Nephron (organoid): ENCODE data around the gene FAM170B.

ENCODE experiments used
- H3K27ac Mint-ChIP-seq, 3 experiments: 2 replicates each; pipeline ENCODE4 v1.8.0; 2020; ENCODE audit warnings: mixed read lengths in 3 of 3, mild to moderate bottlenecking in 2 of 3, moderate library complexity in 1 of 3
- H3K27me3 Mint-ChIP-seq: 2 replicates; pipeline ENCODE4 v1.8.0; 2021; ENCODE audit warnings: low read depth, mild to moderate bottlenecking, moderate library complexity, mixed read lengths
- H3K36me3 Mint-ChIP-seq: 2 replicates; pipeline ENCODE4 v1.8.0; 2020; ENCODE audit warnings: low read depth, mixed read lengths
- H3K4me1 Mint-ChIP-seq: 2 replicates; pipeline ENCODE4 v1.8.0; 2020; ENCODE audit warnings: mixed read lengths
- H3K4me3 Mint-ChIP-seq, 3 experiments: 2 replicates each; pipeline ENCODE4 v1.8.0; 2020; ENCODE audit warnings: mild to moderate bottlenecking in 3 of 3, mixed read lengths in 3 of 3, moderate library complexity in 2 of 3
- H3K9me3 Mint-ChIP-seq: 2 replicates; pipeline ENCODE4 v1.8.0; 2020; ENCODE audit warnings: mixed read lengths
- TF ChIP-seq, protein P1 (sequence below), 3 experiments: fragments of 200-600 bp; sonication (generic); IDR thresholded peaks; one replicate each; pipeline ENCODE4 v1.5.0; 2021; ENCODE audit warnings: antibody characterized with exemption in 3 of 3; ENCODE audit not compliant: unreplicated experiment in 3 of 3

Gene FAM170B

DNA sequence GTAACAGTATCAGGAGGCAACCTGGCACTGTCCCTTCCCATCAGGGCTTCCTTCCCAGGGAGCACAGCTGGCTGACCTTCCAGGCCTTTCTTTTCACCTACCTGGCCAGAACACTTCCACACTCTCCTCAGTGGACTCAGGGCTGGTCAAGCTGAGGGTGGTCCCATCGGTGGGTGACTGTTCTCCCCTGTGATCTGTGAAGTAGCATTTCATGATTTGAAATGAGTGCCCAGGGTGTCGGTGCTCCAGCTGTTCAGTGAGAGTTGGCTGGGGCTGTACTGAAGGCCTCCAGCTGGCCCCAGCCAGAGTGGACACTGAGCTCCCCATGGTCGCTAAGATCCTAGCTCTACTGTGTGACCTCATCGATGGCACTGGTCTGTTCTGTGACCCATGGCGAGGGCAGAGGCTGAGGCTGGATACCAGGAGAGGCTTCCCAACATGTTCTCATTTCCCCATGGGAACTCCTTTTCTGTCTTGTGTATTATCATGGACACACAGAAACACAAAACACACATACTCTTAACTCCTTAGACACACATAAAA, at the start of gene FAM170B:
FAM170B (minus strand) TSS at position 316 of the 543 bp plus-strand sequence; CDS start at position 213, 103 bp downstream.
- Mint-ChIP-seq H3K27ac (peak within 1 kb of the TSS in 1 of 3 experiments; percentile 32), H3K36me3 (no peaks in the 10 kb centered on the region), H3K9me3 (peaks cover 13% of the 10 kb centered on the region), H3K27me3 (peaks cover 7% of the 10 kb centered on the region), H3K4me3 (no peak within 1 kb of the TSS), H3K4me1 (peaks cover 49% of the 10 kb centered on the region)
- TF ChIP-seq, protein P1, sequence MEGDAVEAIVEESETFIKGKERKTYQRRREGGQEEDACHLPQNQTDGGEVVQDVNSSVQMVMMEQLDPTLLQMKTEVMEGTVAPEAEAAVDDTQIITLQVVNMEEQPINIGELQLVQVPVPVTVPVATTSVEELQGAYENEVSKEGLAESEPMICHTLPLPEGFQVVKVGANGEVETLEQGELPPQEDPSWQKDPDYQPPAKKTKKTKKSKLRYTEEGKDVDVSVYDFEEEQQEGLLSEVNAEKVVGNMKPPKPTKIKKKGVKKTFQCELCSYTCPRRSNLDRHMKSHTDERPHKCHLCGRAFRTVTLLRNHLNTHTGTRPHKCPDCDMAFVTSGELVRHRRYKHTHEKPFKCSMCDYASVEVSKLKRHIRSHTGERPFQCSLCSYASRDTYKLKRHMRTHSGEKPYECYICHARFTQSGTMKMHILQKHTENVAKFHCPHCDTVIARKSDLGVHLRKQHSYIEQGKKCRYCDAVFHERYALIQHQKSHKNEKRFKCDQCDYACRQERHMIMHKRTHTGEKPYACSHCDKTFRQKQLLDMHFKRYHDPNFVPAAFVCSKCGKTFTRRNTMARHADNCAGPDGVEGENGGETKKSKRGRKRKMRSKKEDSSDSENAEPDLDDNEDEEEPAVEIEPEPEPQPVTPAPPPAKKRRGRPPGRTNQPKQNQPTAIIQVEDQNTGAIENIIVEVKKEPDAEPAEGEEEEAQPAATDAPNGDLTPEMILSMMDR (IDR thresholded peaks at IDR 0.05; ENCODE audit: unreplicated experiment in 3 of 3), result no peak

DNA sequence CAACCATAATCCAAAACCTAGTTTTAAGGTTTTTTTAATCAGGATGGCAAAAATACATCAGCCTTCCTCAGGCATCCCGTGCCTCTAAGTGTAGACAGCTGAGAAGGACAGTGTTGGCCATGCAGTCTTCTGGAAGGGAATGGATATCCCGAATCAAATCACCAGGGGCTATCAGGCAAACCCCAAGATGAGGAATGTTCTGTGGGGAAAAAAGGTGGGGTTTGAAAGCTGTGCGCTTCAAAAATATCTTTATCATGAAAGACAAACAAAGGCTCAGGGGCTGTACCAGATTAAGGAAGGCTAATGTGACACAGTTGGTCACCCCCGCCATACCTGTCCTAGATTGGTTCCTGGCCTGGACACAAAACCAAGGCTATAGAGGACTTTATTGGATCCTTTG, 49.0 kb upstream of the FAM170B start:
- Mint-ChIP-seq H3K27me3 (peaks cover 8% of the 10 kb centered on the region), H3K4me1 (peaks cover 5% of the 10 kb centered on the region), H3K27ac (no peak overlapping the region), H3K4me3 (no peak overlapping the region), H3K36me3 (no peaks in the 10 kb centered on the region), H3K9me3 (no peaks in the 10 kb centered on the region)
- TF ChIP-seq, protein P1 (IDR thresholded peaks at IDR 0.05; ENCODE audit: unreplicated experiment in 3 of 3), result no peak

DNA sequence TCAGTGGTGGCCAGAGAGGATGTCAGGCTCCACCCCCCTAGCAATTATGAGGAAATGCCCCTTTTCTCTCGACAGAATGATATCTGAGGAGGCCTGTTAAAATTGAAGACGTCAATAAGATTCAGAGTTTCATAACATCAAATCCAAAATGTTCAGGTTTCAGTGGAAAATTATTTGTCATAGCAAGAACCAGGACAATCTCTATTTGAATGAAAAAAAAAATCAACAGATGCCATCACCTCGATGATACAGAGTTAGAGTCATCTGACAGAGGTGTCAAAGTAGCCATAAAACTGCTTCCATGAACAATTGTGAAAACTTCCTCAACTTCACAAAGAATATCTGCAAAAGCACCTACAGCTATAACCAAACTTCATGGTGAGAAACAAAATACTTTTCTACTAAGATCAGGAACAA, 46.6 kb upstream of the FAM170B start:
- Mint-ChIP-seq H3K27me3 (peaks cover 8% of the 10 kb centered on the region), H3K27ac (no peak overlapping the region), H3K36me3 (no peaks in the 10 kb centered on the region), H3K4me1 (peaks cover 5% of the 10 kb centered on the region), H3K9me3 (no peaks in the 10 kb centered on the region), H3K4me3 (no peak overlapping the region)
- TF ChIP-seq, protein P1 (IDR thresholded peaks at IDR 0.05; ENCODE audit: unreplicated experiment in 3 of 3), result no peak

DNA sequence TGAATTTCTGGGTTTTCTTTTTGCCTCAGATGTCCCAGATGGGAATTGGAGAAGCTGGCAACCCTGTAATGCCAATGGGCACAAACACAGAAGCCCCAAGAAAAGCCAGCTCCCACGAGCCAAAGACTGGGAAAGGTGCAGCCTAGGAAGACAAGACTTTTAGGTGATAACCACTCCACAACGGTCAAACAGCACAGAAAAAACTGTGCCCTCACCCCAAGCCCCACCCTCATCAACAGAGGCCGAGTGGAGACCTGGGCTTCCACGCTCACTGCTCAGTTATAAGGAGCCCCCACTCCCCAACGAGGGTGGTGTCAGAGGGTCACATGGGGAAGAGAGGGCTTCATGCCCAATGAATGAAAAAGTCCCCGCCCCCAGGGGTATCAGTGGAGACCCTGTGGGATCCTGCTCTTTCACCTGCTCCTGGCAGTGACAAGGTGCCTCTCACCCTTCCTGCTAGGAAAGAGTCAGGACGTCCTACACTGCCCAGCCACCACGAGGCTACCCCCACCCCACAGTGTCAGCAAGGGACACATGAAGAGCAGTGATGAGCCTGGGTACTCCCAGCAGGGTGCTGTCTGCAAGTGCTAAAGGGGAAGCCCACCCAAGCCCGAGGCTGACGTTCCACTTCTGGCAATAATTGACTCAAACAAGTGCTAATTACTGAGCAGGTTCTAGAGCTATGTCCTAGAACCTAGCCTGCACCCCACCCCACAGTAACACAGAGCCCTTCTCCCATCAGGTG, 46.0 kb upstream of the FAM170B start:
- Mint-ChIP-seq H3K27me3 (peaks cover 8% of the 10 kb centered on the region), H3K4me3 (no peak overlapping the region), H3K4me1 (peaks cover 5% of the 10 kb centered on the region), H3K27ac (no peak overlapping the region), H3K9me3 (no peaks in the 10 kb centered on the region), H3K36me3 (no peaks in the 10 kb centered on the region)
- TF ChIP-seq, protein P1 (IDR thresholded peaks at IDR 0.05; ENCODE audit: unreplicated experiment in 3 of 3), result no peak

DNA sequence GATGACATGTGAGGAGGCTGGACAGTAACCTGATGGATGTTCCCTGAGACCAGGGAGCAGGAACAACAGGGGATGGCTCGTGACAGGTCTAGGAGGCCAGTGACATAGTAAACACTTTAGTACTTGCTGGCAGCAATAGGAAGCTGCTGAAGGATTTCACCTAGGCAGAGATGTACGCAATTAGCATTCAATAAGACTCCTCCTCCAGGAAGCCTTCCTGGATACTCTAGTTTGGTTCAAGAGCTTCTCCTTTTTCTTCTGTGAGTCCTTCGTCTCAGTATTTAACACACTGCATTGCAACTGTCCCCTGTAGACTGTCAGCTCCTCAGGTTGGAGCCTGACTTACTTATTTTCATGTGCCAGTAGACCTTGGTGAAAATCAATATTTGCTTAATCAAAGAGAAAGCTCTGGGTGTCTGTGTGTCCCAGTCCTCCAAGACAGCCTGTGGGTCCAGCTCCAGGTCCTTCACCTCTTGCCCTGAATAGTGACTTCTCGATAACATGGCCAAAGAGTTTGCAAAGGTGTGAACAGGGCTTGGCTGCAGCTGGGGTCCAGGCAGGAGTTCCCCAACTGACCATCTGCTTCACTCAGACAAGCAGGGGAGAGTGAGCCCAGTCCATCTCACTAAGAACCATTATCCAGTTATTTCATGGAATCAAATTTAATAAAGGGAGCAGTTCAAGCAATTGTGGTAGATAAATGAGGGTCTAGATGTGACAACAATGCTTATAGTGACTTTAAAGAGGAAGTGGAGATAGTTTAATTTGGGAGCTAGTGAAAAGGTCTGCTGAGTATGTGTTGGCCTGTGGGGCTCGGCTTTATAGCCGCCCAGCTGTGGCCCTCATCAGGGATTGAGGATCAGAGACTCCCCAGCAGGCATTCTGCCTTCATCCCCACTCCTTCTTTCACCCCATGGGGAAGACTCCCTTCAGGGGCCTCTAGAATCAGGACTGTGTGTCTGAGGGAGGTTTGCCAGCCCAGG, 45.0 kb upstream of the FAM170B start:
- H3K27me3 Mint-ChIP-seq, result peaks cover 8% of the 10 kb centered on the region
- peaks cover 5% of the 10 kb centered on the region for H3K4me1 Mint-ChIP-seq
- H3K36me3 Mint-ChIP-seq, result no peaks in the 10 kb centered on the region
- no peak overlapping the region for H3K4me3 Mint-ChIP-seq
- no peaks in the 10 kb centered on the region for H3K9me3 Mint-ChIP-seq
- TF ChIP-seq, protein P1 (IDR thresholded peaks at IDR 0.05; ENCODE audit: unreplicated experiment in 3 of 3), result no peak
- no peak overlapping the region for H3K27ac Mint-ChIP-seq
